Keratinocyte (primary cell): ENCODE results near the gene PTCD2. TPM values are rescaled to one million over a fixed set of nuclear protein-coding genes. Genes with fewer than 3 reads are reported as not detected.

Experiments used
- DNase-seq: peaks from one replicate; pipeline ENCODE4 v3.0.0-alpha.2; 2011; ENCODE audit warnings: low read depth, missing footprints, low spot score
- FAIRE-seq: peaks from 2 replicates; lab custom pipeline; 2011; peaks lifted over from hg19 to GRCh38; lab: Jason Lieb, UNC
- H2AFZ ChIP-seq: 2 replicates; pipeline ENCODE4 v1.6.0; 2012; ENCODE audit warnings: low read length, control low read depth, inconsistent platforms; ENCODE audit not compliant: control insufficient read depth
- H3K27ac ChIP-seq: 2 replicates; pipeline ENCODE4 v1.5.1; 2011; ENCODE audit warnings: low read length; ENCODE audit not compliant: control insufficient read depth, insufficient read depth
- H3K27me3 ChIP-seq: 3 replicates; pipeline ENCODE4 v1.6.0; 2011; ENCODE audit warnings: low read length; ENCODE audit not compliant: control insufficient read depth, insufficient read depth; ENCODE audit errors: extremely low read depth
- H3K36me3 ChIP-seq, 2 experiments: 2 replicates in 1 of 2; 3 replicates in 1 of 2; pipeline ENCODE4 v1.5.1; 2011; ENCODE audit warnings: low read length in 2 of 2, mild to moderate bottlenecking in 1 of 2; ENCODE audit not compliant: control insufficient read depth in 2 of 2, insufficient read depth in 2 of 2; ENCODE audit errors: extremely low read depth in 1 of 2
- H3K4me1 ChIP-seq: 3 replicates; pipeline ENCODE4 v1.5.1; 2011; ENCODE audit warnings: low read length; ENCODE audit not compliant: control insufficient read depth, insufficient read depth; ENCODE audit errors: extremely low read depth
- H3K4me2 ChIP-seq: 3 replicates; pipeline ENCODE4 v1.6.0; 2011; ENCODE audit warnings: low read depth, low read length; ENCODE audit not compliant: control insufficient read depth, insufficient read depth; ENCODE audit errors: extremely low read depth
- H3K4me3 ChIP-seq, 3 experiments: fragments of 200-600 bp in 1 of 3; sonication (generic) in 1 of 3; 2 replicates in 2 of 3; 3 replicates in 1 of 3; pipeline ENCODE4 v1.5.1; 2011 to 2016; ENCODE audit warnings: low read length in 3 of 3, mild to moderate bottlenecking in 3 of 3, control low read depth in 2 of 3, inconsistent platforms in 1 of 3, low read depth in 1 of 3, mixed read lengths in 1 of 3, mixed run types in 1 of 3, moderate library complexity in 1 of 3; ENCODE audit not compliant: control insufficient read depth in 2 of 3, insufficient read depth in 2 of 3; ENCODE audit errors: extremely low read depth in 1 of 3
- H3K79me2 ChIP-seq: 2 replicates; pipeline ENCODE4 v1.6.0; 2012; ENCODE audit warnings: low read length; ENCODE audit not compliant: control insufficient read depth, insufficient read depth
- H3K9ac ChIP-seq: 3 replicates; pipeline ENCODE4 v1.6.0; 2011; ENCODE audit warnings: low read length; ENCODE audit not compliant: control insufficient read depth, insufficient read depth; ENCODE audit errors: extremely low read depth
- H3K9me1 ChIP-seq: 3 replicates; pipeline ENCODE4 v1.6.0; 2011; ENCODE audit warnings: low read length; ENCODE audit not compliant: control insufficient read depth, insufficient read depth; ENCODE audit errors: extremely low read depth
- H3K9me3 ChIP-seq: 2 replicates; pipeline ENCODE4 v1.5.1; 2012; ENCODE audit warnings: low read depth, low read length; ENCODE audit not compliant: control insufficient read depth
- H4K20me1 ChIP-seq: 3 replicates; pipeline ENCODE4 v1.6.0; 2011; ENCODE audit warnings: low read length; ENCODE audit not compliant: control insufficient read depth, insufficient read depth; ENCODE audit errors: extremely low read depth
- CTCF ChIP-seq, 3 experiments: IDR thresholded peaks in 1 of 3; conservative IDR thresholded peaks in 1 of 3; optimal IDR thresholded peaks in 1 of 3; 2 replicates in 2 of 3; 3 replicates in 1 of 3; pipeline versions ENCODE3 to v1.5.1; 2011; ENCODE audit warnings: low read length in 3 of 3, mild to moderate bottlenecking in 3 of 3, moderate library complexity in 2 of 3, control low read depth in 1 of 3, inconsistent platforms in 1 of 3; ENCODE audit not compliant: insufficient read depth in 2 of 3; ENCODE audit errors: extremely low read depth in 1 of 3
- EZH2 ChIP-seq: IDR thresholded peaks from one replicate; pipeline ENCODE4 v1.6.1; 2012; ENCODE audit warnings: inconsistent platforms, mild to moderate bottlenecking, low read length, moderate library complexity
- dilution Hi-C: fragments of 300-500 bp; cut with MboI; formaldehyde crosslinking; loops from one replicate; pipeline ENCODE4 v1.7.0; 2020; ENCODE audit warnings: low sequenced_read_pairs; ENCODE audit not compliant: extremely low pct_ligation_motif_present
- polyA plus RNA-seq, 5 experiments: library from polyadenylated mRNA; depleted of rRNA in 3 of 5; stranded (reverse) in 3 of 5; stranded (forward) in 1 of 5; unstranded in 1 of 5; fragments of >200 nt; gene quantifications; 1 replicate in 1 of 5; 2 replicates in 3 of 5; 3 replicates in 1 of 5; pipeline versions ENCODE4 v1.2.1 to v1.2.3, GENCODE V29; 2011 to 2012; ENCODE audit warnings: missing spikeins in 2 of 5, low read depth in 1 of 5, low replicate concordance in 1 of 5

PTCD2 gene
- polyA plus RNA-seq, 1 donor (not counting 4 experiments of a cell fraction or from before 2014, with no cell fraction given) = 13.1 TPM

GRCh38 chr5:72292411-72292810 is 27.8 kb upstream of the PTCD2 start:
- Histone ChIP-seq H3K36me3 (peaks cover 7 to 14% of the 10 kb centered on the region in 2 experiments), H3K9me1 (no peaks in the 10 kb centered on the region), H3K79me2 (no peaks in the 10 kb centered on the region), H2AFZ (no peak overlapping the region), H3K27ac (no peak overlapping the region), H3K4me3 (no peak overlapping the region), H3K9me3 (no peaks in the 10 kb centered on the region), H3K9ac (no peak overlapping the region), H3K27me3 (no peaks in the 10 kb centered on the region), H3K4me1 (no peaks in the 10 kb centered on the region), H4K20me1 (no peaks in the 10 kb centered on the region), H3K4me2 (no peak overlapping the region)
- no peak for FAIRE-seq
- dilution Hi-C loops = no loop called here
- no peak for TF ChIP-seq CTCF (optimal IDR thresholded peaks at IDR 0.05 in 1 of 3, IDR thresholded peaks at IDR 0.05 in 1 of 3, conservative IDR thresholded peaks at IDR 0.05 in 1 of 3; ENCODE audit: extremely low read depth in 1 of 3, insufficient read depth in 2 of 3, low read length in 3 of 3)
- no peak for TF ChIP-seq EZH2
- DNase-seq = no peak

- dilution Hi-C loops = no loop called here
- Histone ChIP-seq H3K9me1 (no peaks in the 10 kb centered on the region), H3K36me3 (peaks cover 4 to 11% of the 10 kb centered on the region in 2 experiments), H3K27me3 (no peaks in the 10 kb centered on the region), H3K79me2 (peaks cover under 1% of the 10 kb centered on the region), H3K4me1 (no peaks in the 10 kb centered on the region), H3K9me3 (no peaks in the 10 kb centered on the region), H3K27ac (no peak overlapping the region), H4K20me1 (no peaks in the 10 kb centered on the region), H3K4me3 (no peak overlapping the region), H3K4me2 (no peak overlapping the region), H2AFZ (no peak overlapping the region), H3K9ac (no peak overlapping the region)
- no peak for FAIRE-seq
- TF ChIP-seq CTCF (optimal IDR thresholded peaks at IDR 0.05 in 1 of 3, IDR thresholded peaks at IDR 0.05 in 1 of 3, conservative IDR thresholded peaks at IDR 0.05 in 1 of 3; ENCODE audit: extremely low read depth in 1 of 3, insufficient read depth in 2 of 3, low read length in 3 of 3) (no peak), EZH2 (no peak)
- no peak for DNase-seq
Observed at GRCh38 chr5:72293495-72294055, 26.6 kb upstream of the PTCD2 start.
